Measurements from ENCODE around the gene RIC3.

- TF ChIP-seq POLR2A (IDR thresholded peaks at IDR 0.05) (no peak), CTCF (IDR thresholded peaks at IDR 0.05) (no peak), POLR2AphosphoS5 (IDR thresholded peaks at IDR 0.05; ENCODE audit: insufficient read depth in 1 of 2, low read depth in 1 of 2) (peak in 1 of 2 donors; percentile 30)
Measured at GRCh38 chr11:8081591-8082250, 87.1 kb downstream of the RIC3 start.
